A673 (cell line): ENCODE data around the gene CIROP.

Experiments used
- CTCF ChIP-seq: fragments of 300-800, 200-600 bp; sonication (generic); conservative IDR thresholded peaks from 2 replicates; pipeline ENCODE4 v1.5.1; 2017; ENCODE audit warnings: low read depth, mild to moderate bottlenecking, antibody characterized with exemption, low read length, moderate library complexity, mixed read lengths
- EZH2 ChIP-seq: fragments of 200-600 bp; sonication (generic); IDR thresholded peaks from 2 replicates; pipeline ENCODE4 v1.6.1; 2017; ENCODE audit warnings: borderline replicate concordance, low read depth, mild to moderate bottlenecking, mixed read lengths, antibody characterized with exemption, low read length; ENCODE audit not compliant: poor library complexity, severe bottlenecking

DNA sequence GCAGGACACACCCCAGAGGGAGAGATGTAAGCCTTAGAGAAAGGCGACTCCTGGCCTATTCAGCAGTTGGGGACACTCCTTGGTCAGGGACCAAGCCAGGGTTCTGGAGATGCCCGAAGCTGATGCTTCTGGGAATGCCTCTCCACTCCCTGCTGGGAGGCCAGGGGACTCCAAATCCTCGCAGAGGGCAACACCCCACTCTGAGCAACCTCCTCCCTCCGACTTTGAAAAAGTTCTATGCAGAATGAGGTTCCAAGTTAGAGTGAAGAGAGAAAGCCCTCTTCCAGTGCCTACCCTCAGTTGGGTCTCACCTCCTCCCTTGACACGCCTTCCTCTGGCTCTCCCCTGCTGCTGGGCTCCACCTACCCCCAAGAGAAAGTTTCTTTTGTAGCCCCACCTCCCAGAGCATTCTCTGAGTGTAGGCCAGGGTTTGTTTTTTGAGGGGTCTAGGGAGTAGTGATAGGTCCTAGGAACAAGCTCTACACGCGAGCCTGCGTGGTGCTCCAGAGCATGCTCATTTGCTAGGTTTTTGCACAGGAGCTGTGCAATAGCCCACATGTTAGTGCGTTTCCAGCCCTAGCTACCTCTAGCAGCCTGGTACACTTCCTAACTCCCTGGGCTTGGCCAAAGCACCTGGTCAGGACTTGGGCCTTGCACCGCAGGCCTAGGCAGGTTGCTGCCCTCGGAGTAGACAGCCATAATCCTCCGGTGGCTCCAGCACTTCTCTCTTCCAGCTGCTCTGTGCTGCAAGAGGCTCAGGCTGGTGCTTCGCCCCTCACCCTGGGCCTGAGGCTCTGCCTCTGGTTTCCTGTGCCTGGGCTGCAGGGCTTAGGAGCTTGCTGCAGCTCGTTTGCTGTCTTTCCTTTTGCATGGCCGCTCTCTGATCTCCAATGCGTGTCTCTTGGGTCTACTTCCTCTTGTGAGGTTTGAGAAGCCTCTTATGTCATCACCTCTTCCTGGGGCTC lies 14.9 kb upstream of the CIROP start:
- no peak for TF ChIP-seq EZH2
- TF ChIP-seq CTCF = no peak
